Liver (tissue), 9 donors: ENCODE data around the gene VSIR. TPM values are rescaled to one million over a fixed set of nuclear protein-coding genes. Genes with fewer than 3 reads are reported as not detected.

ENCODE experiments used
- DNase-seq: peaks from one replicate; pipeline ENCODE4 v3.0.0-alpha.2; 2017; ENCODE audit warnings: low spot score
- H3K27ac ChIP-seq, 2 donors: one replicate each; pipeline ENCODE4 v1.7.0; 2013; ENCODE audit warnings: inconsistent platforms in 2 of 2, low read length in 2 of 2, control low read depth in 1 of 2, low read depth in 1 of 2, mild to moderate bottlenecking in 1 of 2
- H3K27me3 ChIP-seq, 4 donors: one replicate each; pipeline versions ENCODE4 v1.6.1 to v1.7.0; 2013; ENCODE audit warnings: low read length in 3 of 4, inconsistent platforms in 1 of 4, mild to moderate bottlenecking in 1 of 4, moderate library complexity in 1 of 4; ENCODE audit not compliant: control insufficient read depth in 4 of 4, insufficient read depth in 4 of 4
- H3K36me3 ChIP-seq, 4 donors: one replicate each; pipeline versions ENCODE4 v1.6.1 to v1.7.0; 2013; ENCODE audit warnings: low read length in 3 of 4, mild to moderate bottlenecking in 3 of 4, low read depth in 1 of 4, moderate library complexity in 1 of 4; ENCODE audit not compliant: control insufficient read depth in 4 of 4, insufficient read depth in 3 of 4
- H3K4me1 ChIP-seq, 4 donors: one replicate each; pipeline versions ENCODE4 v1.6.1 to v1.7.0; 2013; ENCODE audit warnings: low read length in 3 of 4, mild to moderate bottlenecking in 3 of 4, moderate library complexity in 1 of 4; ENCODE audit not compliant: control insufficient read depth in 4 of 4, insufficient read depth in 4 of 4
- H3K4me3 ChIP-seq, 3 donors: one replicate each; pipeline versions ENCODE4 v1.6.1 to v1.7.0; 2013; ENCODE audit warnings: low read length in 3 of 3, control low read depth in 1 of 3, low read depth in 1 of 3, mild to moderate bottlenecking in 1 of 3
- H3K9ac ChIP-seq, 2 donors: one replicate each; pipeline ENCODE4 v1.7.0; 2013; ENCODE audit warnings: low read length in 2 of 2, mild to moderate bottlenecking in 2 of 2, moderate library complexity in 2 of 2, control low read depth in 1 of 2, low read depth in 1 of 2
- H3K9me3 ChIP-seq, 4 donors: one replicate each; pipeline versions ENCODE4 v1.6.1 to v1.7.0; 2013; ENCODE audit warnings: low read length in 3 of 4; ENCODE audit not compliant: control insufficient read depth in 4 of 4
- ATF3 ChIP-seq: IDR thresholded peaks from 2 replicates; pipeline ENCODE4 v1.6.1; 2016; ENCODE audit warnings: antibody characterized with exemption
- CTCF ChIP-seq: fragments of 150-350 bp; IDR thresholded peaks from 2 replicates; pipeline ENCODE4 v1.5.1; 2017; ENCODE audit warnings: improper control_type of control experiment, low read depth, low read length; ENCODE audit not compliant: missing input control
- EGR1 ChIP-seq, 2 donors: IDR thresholded peaks; 2 replicates each; pipeline ENCODE4 v1.6.1; 2016 to 2018; ENCODE audit warnings: antibody characterized with exemption in 2 of 2, low read depth in 2 of 2
- FOXA1 ChIP-seq: IDR thresholded peaks from 2 replicates; pipeline ENCODE4 v1.6.1; 2016; ENCODE audit warnings: antibody characterized with exemption
- FOXA2 ChIP-seq: IDR thresholded peaks from 2 replicates; pipeline ENCODE4 v1.6.1; 2016; ENCODE audit warnings: antibody characterized with exemption
- GABPA ChIP-seq, 2 donors: IDR thresholded peaks in 1 of 2; conservative IDR thresholded peaks in 1 of 2; 2 replicates each; pipeline ENCODE4 v1.6.1; 2016; ENCODE audit warnings: antibody characterized with exemption in 2 of 2, mild to moderate bottlenecking in 1 of 2, moderate library complexity in 1 of 2
- HNF4A ChIP-seq, 2 donors: conservative IDR thresholded peaks; 2 replicates each; pipeline ENCODE4 v1.6.1; 2016; ENCODE audit warnings: antibody characterized with exemption in 2 of 2, mild to moderate bottlenecking in 2 of 2
- HNF4G ChIP-seq: IDR thresholded peaks from 2 replicates; pipeline ENCODE4 v1.6.1; 2016; ENCODE audit warnings: antibody characterized with exemption
- JUND ChIP-seq, 2 donors: IDR thresholded peaks; 2 replicates each; pipeline ENCODE4 v1.6.1; 2016; ENCODE audit warnings: antibody characterized with exemption in 2 of 2
- MAX ChIP-seq: IDR thresholded peaks from 2 replicates; pipeline ENCODE4 v1.6.1; 2016; ENCODE audit warnings: antibody characterized with exemption
- NR2F2 ChIP-seq: IDR thresholded peaks from 2 replicates; pipeline ENCODE4 v1.6.1; 2016; ENCODE audit warnings: antibody characterized with exemption
- RAD21 ChIP-seq, 2 donors: IDR thresholded peaks; 2 replicates each; pipeline ENCODE4 v1.6.1; 2016; ENCODE audit warnings: antibody characterized with exemption in 2 of 2, mild to moderate bottlenecking in 2 of 2
- REST ChIP-seq: IDR thresholded peaks from 2 replicates; pipeline ENCODE4 v1.6.1; 2016; ENCODE audit warnings: antibody characterized with exemption, mild to moderate bottlenecking
- RXRA ChIP-seq, 2 donors: IDR thresholded peaks; 2 replicates each; pipeline ENCODE4 v1.6.1; 2017 to 2018; ENCODE audit warnings: antibody characterized with exemption in 2 of 2, mild to moderate bottlenecking in 1 of 2
- SP1 ChIP-seq: IDR thresholded peaks from 2 replicates; pipeline ENCODE4 v1.6.1; 2018; ENCODE audit warnings: antibody characterized with exemption, mild to moderate bottlenecking
- TAF1 ChIP-seq: conservative IDR thresholded peaks from 2 replicates; pipeline ENCODE4 v1.6.1; 2016; ENCODE audit warnings: antibody characterized with exemption, mild to moderate bottlenecking
- YY1 ChIP-seq: IDR thresholded peaks from 2 replicates; pipeline ENCODE4 v1.6.1; 2016; ENCODE audit warnings: antibody characterized with exemption, mild to moderate bottlenecking
- ZBTB33 ChIP-seq: IDR thresholded peaks from 2 replicates; pipeline ENCODE4 v1.6.1; 2016; ENCODE audit warnings: antibody characterized with exemption
- WGBS: extraction: QIAGEN DNeasy Blood & Tissue Kit; methylation state at CpG from one replicate; pipeline ENCODE4 v1.1.7; 2013; 5-methylcytosine and 5-hydroxymethylcytosine counted together
- polyA plus RNA-seq, 2 donors: library from polyadenylated mRNA; stranded (reverse) in 1 of 2; unstranded in 1 of 2; fragments of 200-250 nt in 1 of 2; fragments of >200 nt in 1 of 2; fragmentation: Nextera tagmentation in 1 of 2; extraction: Ambion mirVana in 1 of 2; gene quantifications; one replicate each; pipeline versions ENCODE4 v1.2.1 to v1.2.3, GENCODE V29; 2013 to 2015
- total RNA-seq, 2 donors: library from RNA; depleted of rRNA; stranded (reverse); fragments of >200 nt; gene quantifications; one replicate each; pipeline ENCODE4 v1.2.3, GENCODE V29; 2014
- donor health status: healthy.
- donor health status: healthy.
- donor health status: healthy.
- donor health status: healthy.
- donor health status: healthy.

Gene VSIR
- total and polyA plus RNA-seq, 4 donors, result 7.2 to 12.2 (median 10.8) TPM

GRCh38 chr10:71747551-71748523 lies 25.5 kb downstream of the VSIR start:
- peak overlapping the region; percentile 73 to 78 for H3K27ac ChIP-seq
- peaks cover 2 to 29% (median 12%) of the 10 kb centered on the region in 4 donors for H3K4me1 ChIP-seq
- TF ChIP-seq TAF1 (no peak), YY1 (no peak), ZBTB33 (no peak), HNF4A (conservative IDR thresholded peaks at IDR 0.05) (no peak), ATF3 (no peak), EGR1 (IDR thresholded peaks at IDR 0.05; ENCODE audit: low read depth in 2 of 2) (no peak), NR2F2 (no peak), HNF4G (no peak), FOXA1 (no peak), RXRA (IDR thresholded peaks at IDR 0.05) (no peak), SP1 (no peak)
- no peaks in the 10 kb centered on the region for H3K9me3 ChIP-seq
- H3K27me3 ChIP-seq, result no peaks in the 10 kb centered on the region
- 79% methylated on average over 14 of the region's 14 CpGs for WGBS
- no peak overlapping the region for H3K9ac ChIP-seq
- no peak overlapping the region for H3K4me3 ChIP-seq
- no peak for DNase-seq
- H3K36me3 ChIP-seq, result peaks cover 0 to 3% (median 0%) of the 10 kb centered on the region in 4 donors

- 82% methylated on average over 2 of the region's 2 CpGs for WGBS
- Histone ChIP-seq H3K27ac (peak overlapping the region in 1 of 2 donors; percentile 73), H3K36me3 (no peaks in the 10 kb centered on the region), H3K9me3 (no peaks in the 10 kb centered on the region), H3K9ac (no peak overlapping the region), H3K27me3 (no peaks in the 10 kb centered on the region), H3K4me3 (no peak overlapping the region), H3K4me1 (peaks cover 2 to 22% (median 11%) of the 10 kb centered on the region in 4 donors)
- no peak for TF ChIP-seq GABPA (IDR thresholded peaks at IDR 0.05 in 1 of 2, conservative IDR thresholded peaks at IDR 0.05 in 1 of 2)
- TF ChIP-seq CTCF, result no peak
- TF ChIP-seq YY1, result no peak
- TF ChIP-seq SP1, result no peak
- no peak for TF ChIP-seq FOXA1
- no peak for TF ChIP-seq RXRA (IDR thresholded peaks at IDR 0.05)
- no peak for TF ChIP-seq NR2F2
- no peak for TF ChIP-seq FOXA2
- TF ChIP-seq JUND (IDR thresholded peaks at IDR 0.05), result no peak
- no peak for TF ChIP-seq RAD21 (IDR thresholded peaks at IDR 0.05)
- TF ChIP-seq ATF3, result no peak
- TF ChIP-seq HNF4G, result no peak
- TF ChIP-seq HNF4A (conservative IDR thresholded peaks at IDR 0.05), result no peak
- no peak for TF ChIP-seq TAF1
- no peak for TF ChIP-seq REST
- no peak for TF ChIP-seq MAX
- DNase-seq, result peak; percentile 72
These were observed 26.2 kb downstream of the VSIR start for GRCh38 chr10:71747039-71747531.
